HEK293 (cell line): ENCODE measurements around the gene TBC1D22A.
A peak's percentile ranks its signal among the peaks of the same experiment; 100 is the strongest.

Source experiments
- CTCF ChIA-PET: fragments of 350-600 bp; formaldehyde crosslinking; extraction: SDS; loops from one replicate; lab custom pipeline; 2021; ENCODE audit warnings: antibody characterized with exemption; lab: Yijun Ruan, JAX
- POLR2A ChIA-PET: fragments of 300-600 bp; formaldehyde crosslinking; extraction: SDS; loops from one replicate; lab custom pipeline; 2020; ENCODE audit warnings: antibody characterized with exemption, inconsistent platforms; lab: Yijun Ruan, JAX
- H3K27ac ChIP-seq: fragments of 200-500 bp; sonication (Bioruptor generic); 2 replicates; pipeline ENCODE4 v1.5.1; 2014; ENCODE audit warnings: low read depth, low read length, control low read depth, inconsistent platforms; ENCODE audit errors: extremely low read depth
- H3K36me3 ChIP-seq, 2 experiments: fragments of 200-500 bp in 1 of 2; sonication (Bioruptor generic) in 1 of 2; 1 replicate in 1 of 2; 2 replicates in 1 of 2; pipeline ENCODE4 v1.5.1; 2014 to 2017; ENCODE audit warnings: inconsistent platforms in 2 of 2, low read length in 2 of 2; ENCODE audit not compliant: control insufficient read depth in 2 of 2, insufficient read depth in 1 of 2
- H3K4me1 ChIP-seq: fragments of 200-500 bp; sonication (Bioruptor generic); 2 replicates; pipeline ENCODE4 v1.5.1; 2014; ENCODE audit warnings: mild to moderate bottlenecking, low read length, inconsistent platforms; ENCODE audit not compliant: control insufficient read depth, insufficient read depth
- H3K4me3 ChIP-seq: 2 replicates; pipeline ENCODE4 v1.5.1; 2011; ENCODE audit warnings: low read depth, mild to moderate bottlenecking, control low read depth, low read length, moderate library complexity
- H3K9me3 ChIP-seq: fragments of 200-500 bp; sonication (Bioruptor generic); 2 replicates; pipeline ENCODE4 v1.5.1; 2014; ENCODE audit warnings: low read depth, low read length, inconsistent platforms; ENCODE audit not compliant: control insufficient read depth, insufficient read depth
- ATF2 ChIP-seq: fragments of 450-650 bp; formaldehyde crosslinking; IDR thresholded peaks from 2 replicates; pipeline ENCODE4 v1.5.1; 2016; ENCODE audit warnings: missing biosample characterization, missing genetic modification characterization, low read depth
- BCL6B ChIP-seq: fragments of 450-650 bp; formaldehyde crosslinking; IDR thresholded peaks from 2 replicates; pipeline ENCODE4 v1.5.1; 2017; ENCODE audit warnings: missing biosample characterization, missing genetic modification characterization
- GLI2 ChIP-seq: fragments of 450-650 bp; formaldehyde crosslinking; IDR thresholded peaks from 2 replicates; pipeline ENCODE4; 2017; ENCODE audit warnings: missing biosample characterization, missing genetic modification characterization, low read depth, borderline replicate concordance
- GLIS1 ChIP-seq: fragments of 450-650 bp; formaldehyde crosslinking; IDR thresholded peaks from 2 replicates; pipeline ENCODE4 v1.5.1; 2016; ENCODE audit warnings: missing biosample characterization, missing genetic modification characterization
- IKZF3 ChIP-seq: fragments of 450-650 bp; IDR thresholded peaks from 2 replicates; pipeline ENCODE4 v1.5.0; 2018; ENCODE audit warnings: missing biosample characterization, mild to moderate bottlenecking, missing genetic modification characterization, moderate library complexity
- KLF7 ChIP-seq: fragments of 450-650 bp; formaldehyde crosslinking; IDR thresholded peaks from 2 replicates; pipeline ENCODE4 v1.5.1; 2016; ENCODE audit warnings: missing biosample characterization, missing genetic modification characterization, borderline replicate concordance
- OSR2 ChIP-seq: fragments of 450-650 bp; formaldehyde crosslinking; IDR thresholded peaks from 2 replicates; pipeline ENCODE4 v1.5.1; 2016; ENCODE audit warnings: missing biosample characterization, missing genetic modification characterization
- TRIM28 ChIP-seq: IDR thresholded peaks from 2 replicates; pipeline ENCODE4 v1.6.1; 2011; ENCODE audit warnings: low read length, control low read depth, borderline replicate concordance
- ZBTB17 ChIP-seq: fragments of 450-650 bp; formaldehyde crosslinking; IDR thresholded peaks from 2 replicates; pipeline ENCODE4 v1.5.1; 2016; ENCODE audit warnings: missing biosample characterization, missing genetic modification characterization
- ZBTB6 ChIP-seq: fragments of 450-650 bp; formaldehyde crosslinking; IDR thresholded peaks from 2 replicates; pipeline ENCODE4 v1.5.1; 2017; ENCODE audit warnings: missing biosample characterization, missing genetic modification characterization
- ZBTB8A ChIP-seq: fragments of 450-650 bp; formaldehyde crosslinking; IDR thresholded peaks from 2 replicates; pipeline ENCODE4 v1.5.1; 2016; ENCODE audit warnings: missing biosample characterization, missing genetic modification characterization
- ZEB2 ChIP-seq: fragments of 450-650 bp; formaldehyde crosslinking; IDR thresholded peaks from 2 replicates; pipeline ENCODE4 v1.5.1; 2016; ENCODE audit warnings: missing biosample characterization, missing genetic modification characterization
- ZFHX2 ChIP-seq: fragments of 450-650 bp; formaldehyde crosslinking; conservative IDR thresholded peaks from 2 replicates; pipeline ENCODE4 v1.5.1; 2016; ENCODE audit warnings: missing biosample characterization, missing genetic modification characterization
- ZIC2 ChIP-seq: fragments of 450-650 bp; formaldehyde crosslinking; IDR thresholded peaks from 2 replicates; pipeline ENCODE4 v1.5.1; 2016; ENCODE audit warnings: missing biosample characterization, missing genetic modification characterization
- ZNF10 ChIP-seq: fragments of 450-650 bp; formaldehyde crosslinking; IDR thresholded peaks from 2 replicates; pipeline ENCODE4 v1.5.1; 2017; ENCODE audit warnings: missing biosample characterization, missing genetic modification characterization
- ZNF202 ChIP-seq: fragments of 450-650 bp; formaldehyde crosslinking; IDR thresholded peaks from 2 replicates; pipeline ENCODE4 v1.5.1; 2016; ENCODE audit warnings: missing biosample characterization, missing genetic modification characterization, borderline replicate concordance
- ZNF221 ChIP-seq: fragments of 450-650 bp; formaldehyde crosslinking; IDR thresholded peaks from 2 replicates; pipeline ENCODE4 v1.5.1; 2017; ENCODE audit warnings: missing biosample characterization, missing genetic modification characterization, borderline replicate concordance
- ZNF37A ChIP-seq: fragments of 450-650 bp; IDR thresholded peaks from 2 replicates; pipeline ENCODE4 v1.5.1; 2018; ENCODE audit warnings: missing biosample characterization, missing genetic modification characterization
- ZNF449 ChIP-seq: fragments of 450-650 bp; formaldehyde crosslinking; IDR thresholded peaks from 2 replicates; pipeline ENCODE4 v1.5.1; 2017; ENCODE audit warnings: missing biosample characterization, mild to moderate bottlenecking, missing genetic modification characterization, moderate library complexity
- ZNF558 ChIP-seq: fragments of 450-650 bp; formaldehyde crosslinking; IDR thresholded peaks from 2 replicates; pipeline ENCODE4 v1.5.1; 2016; ENCODE audit warnings: missing biosample characterization, missing genetic modification characterization
- ZNF560 ChIP-seq: fragments of 450-650 bp; formaldehyde crosslinking; IDR thresholded peaks from 2 replicates; pipeline ENCODE4 v1.5.1; 2017; ENCODE audit warnings: missing biosample characterization, missing genetic modification characterization, borderline replicate concordance
- ZNF626 ChIP-seq: fragments of 450-650 bp; sonication (Bioruptor Pico); formaldehyde crosslinking; IDR thresholded peaks from 2 replicates; pipeline ENCODE4 v1.5.1; 2018; ENCODE audit warnings: missing biosample characterization, missing genetic modification characterization, inconsistent platforms
- ZNF658 ChIP-seq: fragments of 450-650 bp; formaldehyde crosslinking; IDR thresholded peaks from 2 replicates; pipeline ENCODE4; 2016; ENCODE audit warnings: missing biosample characterization, missing genetic modification characterization
- ZNF670 ChIP-seq: fragments of 450-650 bp; formaldehyde crosslinking; IDR thresholded peaks from 2 replicates; pipeline ENCODE4 v1.5.1; 2016; ENCODE audit warnings: missing biosample characterization, missing genetic modification characterization, low read depth
- ZNF843 ChIP-seq: fragments of 450-650 bp; formaldehyde crosslinking; IDR thresholded peaks from 2 replicates; pipeline ENCODE4 v1.5.1; 2016; ENCODE audit warnings: missing biosample characterization, missing genetic modification characterization
- ZSCAN5A ChIP-seq: fragments of 450-650 bp; formaldehyde crosslinking; IDR thresholded peaks from 2 replicates; pipeline ENCODE4 v1.5.1; 2016; ENCODE audit warnings: missing biosample characterization, missing genetic modification characterization
- ZXDB ChIP-seq: fragments of 450-650 bp; formaldehyde crosslinking; IDR thresholded peaks from 2 replicates; pipeline ENCODE4 v1.5.1; 2016; ENCODE audit warnings: missing biosample characterization, missing genetic modification characterization

Gene TBC1D22A

GRCh38 chr22:46951973-46952372 lies 189.5 kb downstream of the TBC1D22A start:
- ChIA-PET CTCF (interaction anchor here (0.7 kb wide), 2 partner anchors 146 to 248 kb away, joined by 4 to 5 read pairs; no protein-coding TSS in a partner anchor), POLR2A (no interaction called here)
- Histone ChIP-seq H3K9me3 (no peaks in the 10 kb centered on the region), H3K27ac (no peak overlapping the region), H3K36me3 (peaks cover 0 to 3% of the 10 kb centered on the region in 2 experiments; a peak in 1 of 3 replicates), H3K4me3 (no peak overlapping the region), H3K4me1 (no peaks in the 10 kb centered on the region)
- TF ChIP-seq GLIS1 = no peak
- TF ChIP-seq OSR2 (tag by site-specific recombination) = no peak
- TF ChIP-seq ZNF10 = no peak
- TF ChIP-seq ZBTB17 (tag by site-specific recombination) = no peak
- TF ChIP-seq ZNF560 (tag by site-specific recombination) = no peak
- TF ChIP-seq ZFHX2 (tag by site-specific recombination) = no peak
- no peak for TF ChIP-seq ZIC2 (tag by site-specific recombination)
- no peak for TF ChIP-seq ZXDB
- no peak for TF ChIP-seq KLF7 (tag by site-specific recombination)
- no peak for TF ChIP-seq ZNF843 (tag by site-specific recombination)
- no peak for TF ChIP-seq ZEB2

GRCh38 chr22:46953968-46954765 lies 191.7 kb downstream of the TBC1D22A start:
- Histone ChIP-seq H3K4me1 (no peaks in the 10 kb centered on the region), H3K36me3 (no peaks in the 10 kb centered on the region), H3K27ac (no peak overlapping the region), H3K4me3 (no peak overlapping the region), H3K9me3 (no peaks in the 10 kb centered on the region)
- CTCF ChIA-PET = interaction anchor here (0.7 kb wide), 1 partner anchor 33 kb away, joined by 3 read pairs; no protein-coding TSS in a partner anchor
- TF ChIP-seq ZNF449 (tag by site-specific recombination) = no peak
- TF ChIP-seq ZBTB17 (tag by site-specific recombination) = peak; percentile 49
- TF ChIP-seq ZBTB8A (tag by site-specific recombination) = no peak
- TF ChIP-seq ZNF221 (tag by site-specific recombination) = no peak
- no peak for TF ChIP-seq ZNF670 (tag by site-specific recombination)
- TF ChIP-seq GLI2 (tag by site-specific recombination) = no peak
- TF ChIP-seq ZNF626 (tag by site-specific recombination) = no peak
- no peak for TF ChIP-seq ZSCAN5A (tag by site-specific recombination)
- no peak for TF ChIP-seq TRIM28
- peak; percentile 75 for TF ChIP-seq ATF2
- TF ChIP-seq IKZF3 = no peak
- no peak for TF ChIP-seq ZNF202 (tag by site-specific recombination)
- no peak for TF ChIP-seq ZNF37A (tag by site-specific recombination)
- TF ChIP-seq ZNF658 (tag by site-specific recombination) = no peak
- TF ChIP-seq ZNF558 (tag by site-specific recombination) = no peak
- TF ChIP-seq BCL6B (tag by site-specific recombination) = no peak
- TF ChIP-seq ZBTB6 (tag by site-specific recombination) = 0 out of 2 replicates have a peak, but pooled peaks have one; percentile 38
- POLR2A ChIA-PET = no interaction called here
